GM21515 (cell line): ENCODE data around the gene TBL1X.
"Not testable (repeated sequence)": the region's sequence is repeated elsewhere in the genome, so short reads cannot be mapped to it uniquely, and the experiment has no call there.

ENCODE experiments used
- ATAC-seq: cut with Tn5 transposase; IDR thresholded peaks from one replicate; pipeline ENCODE4 v1.9.1; 2021; ENCODE audit not compliant: unreplicated experiment

The TBL1X gene

GRCh38 chrX:9458516-9459078 is 6.3 kb upstream of the TBL1X start:
- no peak for ATAC-seq

GRCh38 chrX:9459186-9459748 is 5.6 kb upstream of the TBL1X start:
- ATAC-seq, result no peak

- ATAC-seq, result no peak
Measured at GRCh38 chrX:9461087-9461486, 3.8 kb upstream of the TBL1X start.

GRCh38 chrX:9462456-9462855 is 2.4 kb upstream of the TBL1X start:
- ATAC-seq, result no peak

GRCh38 chrX:9465380-9466123 is 694 bp downstream of the TBL1X start:
- peak; percentile 16 for ATAC-seq

GRCh38 chrX:9466124-9466495 is 1.3 kb downstream of the TBL1X start:
- ATAC-seq, result no peak

GRCh38 chrX:9466736-9467135 is 1.9 kb downstream of the TBL1X start:
- ATAC-seq, result no peak

GRCh38 chrX:9467146-9467545 is 2.3 kb downstream of the TBL1X start:
- no peak for ATAC-seq

- no peak for ATAC-seq
Measured at GRCh38 chrX:9467751-9468150, 2.9 kb downstream of the TBL1X start.

GRCh38 chrX:9471571-9471985 is 6.7 kb downstream of the TBL1X start:
- no peak for ATAC-seq

- no peak for ATAC-seq
Measured at GRCh38 chrX:9473708-9474107, 8.8 kb downstream of the TBL1X start.

GRCh38 chrX:9475417-9475816 is 10.6 kb downstream of the TBL1X start:
- not testable (repeated sequence) for ATAC-seq

- ATAC-seq, result no peak
Measured at GRCh38 chrX:9475984-9476383, 11.1 kb downstream of the TBL1X start.

GRCh38 chrX:9476810-9477575 is 12.1 kb downstream of the TBL1X start:
- no peak for ATAC-seq

- ATAC-seq, result no peak
Measured at GRCh38 chrX:9482408-9482807, 17.6 kb downstream of the TBL1X start.

GRCh38 chrX:9482837-9483236 is 18.0 kb downstream of the TBL1X start:
- no peak for ATAC-seq

GRCh38 chrX:9483376-9483775 is 18.5 kb downstream of the TBL1X start:
- no peak for ATAC-seq

GRCh38 chrX:9486786-9487387 is 22.0 kb downstream of the TBL1X start:
- ATAC-seq, result no peak

- no peak for ATAC-seq
Measured at GRCh38 chrX:9488586-9488985, 23.7 kb downstream of the TBL1X start.

GRCh38 chrX:9489234-9489633 is 24.4 kb downstream of the TBL1X start:
- ATAC-seq, result no peak

- no peak for ATAC-seq
Measured at GRCh38 chrX:9492901-9493300, 28.0 kb downstream of the TBL1X start.
